GM19455 (cell line): ENCODE measurements around the gene KDM4C.
A peak's percentile ranks its signal among the peaks of the same experiment; 100 is the strongest.
"Not testable (repeated sequence)": the region's sequence is repeated elsewhere in the genome, so short reads cannot be mapped to it uniquely, and the experiment has no call there.

ENCODE experiments used
- ATAC-seq: cut with Tn5 transposase; IDR thresholded peaks from one replicate; pipeline ENCODE4 v1.9.1; 2021; ENCODE audit not compliant: unreplicated experiment

Gene KDM4C

GRCh38 chr9:6757456-6758247 is at the start of gene KDM4C:
KDM4C (plus strand) TSS chr9:6757973; CDS start chr9:6792989, 35,016 bp downstream.
- peak; percentile 77 for ATAC-seq

GRCh38 chr9:6708732-6709131 is 49.0 kb upstream of the KDM4C start:
- no peak for ATAC-seq

- ATAC-seq, result no peak
Observed at GRCh38 chr9:6711403-6711802, 46.4 kb upstream of the KDM4C start.

- no peak for ATAC-seq
Observed at GRCh38 chr9:6712041-6712440, 45.7 kb upstream of the KDM4C start.

GRCh38 chr9:6714176-6714575 is 43.6 kb upstream of the KDM4C start:
- ATAC-seq, result no peak

- ATAC-seq, result not testable (repeated sequence)
Observed at GRCh38 chr9:6715153-6715754, 42.5 kb upstream of the KDM4C start.

GRCh38 chr9:6715755-6716643 is 41.8 kb upstream of the KDM4C start:
- peak; percentile 92 for ATAC-seq

- ATAC-seq, result no peak
Observed at GRCh38 chr9:6716766-6717165, 41.0 kb upstream of the KDM4C start.

- no peak for ATAC-seq
Observed at GRCh38 chr9:6723881-6724420, 33.8 kb upstream of the KDM4C start.

- ATAC-seq, result no peak
Observed at GRCh38 chr9:6733257-6733656, 24.5 kb upstream of the KDM4C start.

- ATAC-seq, result no peak
Observed at GRCh38 chr9:6733831-6734230, 23.9 kb upstream of the KDM4C start.

GRCh38 chr9:6735422-6735821 is 22.4 kb upstream of the KDM4C start:
- no peak for ATAC-seq

- ATAC-seq, result no peak
Observed at GRCh38 chr9:6739218-6739617, 18.6 kb upstream of the KDM4C start.

- ATAC-seq, result not testable (repeated sequence)
Observed at GRCh38 chr9:6748861-6749260, 8.9 kb upstream of the KDM4C start.

GRCh38 chr9:6754861-6755260 is 2.9 kb upstream of the KDM4C start:
- ATAC-seq, result not testable (repeated sequence)

- peak; percentile 38 for ATAC-seq
Observed at GRCh38 chr9:6757132-6757455, 679 bp upstream of the KDM4C start.

- ATAC-seq, result peak; percentile 28
Observed at GRCh38 chr9:6758248-6758497, 400 bp downstream of the KDM4C start.

- peak; percentile 17 for ATAC-seq
Observed at GRCh38 chr9:6758498-6759184, 868 bp downstream of the KDM4C start.

- peak; percentile 9 for ATAC-seq
Observed at GRCh38 chr9:6759185-6759977, 1.6 kb downstream of the KDM4C start.

- ATAC-seq, result no peak
Observed at GRCh38 chr9:6761306-6761705, 3.5 kb downstream of the KDM4C start.
